ENCODE measurements around the gene GPSM1.
A peak's percentile ranks its signal among the peaks of the same experiment; 100 is the strongest.

The GPSM1 gene, protein sequence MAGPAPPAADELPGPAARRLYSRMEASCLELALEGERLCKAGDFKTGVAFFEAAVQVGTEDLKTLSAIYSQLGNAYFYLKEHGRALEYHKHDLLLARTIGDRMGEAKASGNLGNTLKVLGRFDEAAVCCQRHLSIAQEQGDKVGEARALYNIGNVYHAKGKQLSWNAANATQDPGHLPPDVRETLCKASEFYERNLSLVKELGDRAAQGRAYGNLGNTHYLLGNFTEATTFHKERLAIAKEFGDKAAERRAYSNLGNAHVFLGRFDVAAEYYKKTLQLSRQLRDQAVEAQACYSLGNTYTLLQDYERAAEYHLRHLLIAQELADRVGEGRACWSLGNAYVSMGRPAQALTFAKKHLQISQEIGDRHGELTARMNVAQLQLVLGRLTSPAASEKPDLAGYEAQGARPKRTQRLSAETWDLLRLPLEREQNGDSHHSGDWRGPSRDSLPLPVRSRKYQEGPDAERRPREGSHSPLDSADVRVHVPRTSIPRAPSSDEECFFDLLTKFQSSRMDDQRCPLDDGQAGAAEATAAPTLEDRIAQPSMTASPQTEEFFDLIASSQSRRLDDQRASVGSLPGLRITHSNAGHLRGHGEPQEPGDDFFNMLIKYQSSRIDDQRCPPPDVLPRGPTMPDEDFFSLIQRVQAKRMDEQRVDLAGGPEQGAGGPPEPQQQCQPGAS

DNA sequence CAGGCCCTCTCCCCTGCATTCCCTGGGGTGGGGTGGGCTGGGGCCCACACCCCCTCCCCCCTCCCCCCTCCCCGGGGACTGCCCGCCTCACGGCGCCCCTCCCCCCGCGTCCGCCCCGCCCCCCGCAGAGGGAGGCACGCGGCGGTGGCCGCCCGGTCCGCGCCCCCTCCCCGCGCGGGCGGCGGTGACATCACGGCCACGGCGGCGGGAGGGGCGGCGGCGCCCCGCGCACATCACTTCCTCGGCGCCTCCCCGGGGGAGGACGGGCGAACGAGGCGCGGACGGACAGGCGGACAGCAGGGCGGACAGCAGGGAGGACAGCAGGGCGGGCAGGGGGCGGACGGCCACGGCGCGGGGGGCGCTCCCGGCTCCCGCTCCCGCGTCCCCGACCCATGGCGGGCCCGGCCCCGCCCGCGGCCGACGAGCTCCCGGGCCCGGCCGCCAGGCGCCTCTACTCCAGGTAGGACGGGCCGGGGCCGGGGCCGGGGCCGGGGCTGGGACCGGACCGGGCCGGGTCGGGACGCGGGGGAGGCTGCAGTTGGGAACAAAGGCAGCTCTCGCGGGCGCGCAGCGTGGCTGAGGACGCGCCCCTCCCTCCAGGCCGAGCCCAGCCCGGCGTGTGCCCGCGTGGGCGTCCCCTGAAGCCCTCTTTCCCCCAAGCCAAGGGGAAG is at the start of gene GPSM1:
GPSM1 (plus strand) TSS at position 236 of the 671 bp plus-strand sequence; CDS start at position 393, 157 bp downstream.
- DNase-seq: peak; percentile 34

DNA sequence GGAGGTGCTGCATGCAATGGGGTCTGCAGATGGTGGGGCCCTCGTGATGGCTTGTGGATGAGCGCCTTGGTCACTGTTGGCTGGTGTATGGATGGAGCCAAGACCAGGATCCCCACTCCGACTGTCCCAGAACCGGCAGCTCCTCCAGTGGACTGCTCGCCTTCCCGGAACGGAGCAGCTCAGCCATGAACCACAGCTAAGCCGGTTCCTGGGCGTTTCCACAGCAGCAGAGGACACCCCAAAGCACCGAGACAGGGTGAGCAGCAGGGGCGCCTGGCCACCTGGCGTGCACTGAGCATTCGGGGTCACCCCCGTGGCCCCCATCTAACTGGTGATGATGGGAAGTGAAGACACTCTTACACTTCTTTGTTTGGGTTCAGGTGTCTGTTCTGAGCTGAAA is 49.6 kb upstream of the GPSM1 start:
- DNase-seq: no peak

DNA sequence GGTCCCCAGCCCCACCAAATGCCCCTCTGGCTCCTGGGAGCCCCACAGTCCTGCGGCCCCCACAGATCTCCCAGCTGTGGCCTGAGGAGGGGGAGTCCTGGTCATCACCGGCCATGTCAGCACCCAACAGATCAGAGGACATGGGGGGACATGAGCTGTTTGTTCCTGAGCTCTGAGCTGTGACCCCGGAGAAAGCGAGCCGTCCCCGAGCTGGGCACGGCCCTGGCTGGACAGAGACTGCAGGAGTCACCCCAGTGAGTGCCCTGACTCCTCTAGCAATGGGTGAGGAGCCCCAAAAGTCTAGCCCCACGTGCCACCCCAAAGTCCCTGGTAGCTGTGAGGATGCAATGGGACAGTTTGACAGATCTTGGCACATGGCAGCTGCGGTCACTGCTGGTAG is 49.1 kb upstream of the GPSM1 start:
- DNase-seq: no peak

DNA sequence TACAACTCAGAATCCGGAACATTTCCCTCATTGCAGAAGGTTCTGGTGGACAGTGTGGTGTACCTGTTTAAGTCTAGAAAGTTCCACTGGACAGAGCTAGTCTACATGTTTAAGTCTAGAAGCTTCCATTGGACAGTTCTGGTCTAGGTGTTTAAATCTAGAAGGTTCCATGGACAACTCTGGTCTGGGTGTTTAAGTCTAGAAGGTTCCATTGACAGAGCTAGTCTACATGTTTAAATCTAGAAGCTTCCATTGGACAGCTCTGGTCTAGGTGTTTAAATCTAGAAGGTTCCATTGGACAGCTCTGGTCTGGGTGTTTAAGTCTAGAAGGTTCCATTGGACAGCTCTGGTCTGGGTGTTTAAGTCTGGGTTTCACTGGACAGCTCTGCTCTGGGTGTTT is 48.4 kb upstream of the GPSM1 start:
- DNase-seq: no peak

DNA sequence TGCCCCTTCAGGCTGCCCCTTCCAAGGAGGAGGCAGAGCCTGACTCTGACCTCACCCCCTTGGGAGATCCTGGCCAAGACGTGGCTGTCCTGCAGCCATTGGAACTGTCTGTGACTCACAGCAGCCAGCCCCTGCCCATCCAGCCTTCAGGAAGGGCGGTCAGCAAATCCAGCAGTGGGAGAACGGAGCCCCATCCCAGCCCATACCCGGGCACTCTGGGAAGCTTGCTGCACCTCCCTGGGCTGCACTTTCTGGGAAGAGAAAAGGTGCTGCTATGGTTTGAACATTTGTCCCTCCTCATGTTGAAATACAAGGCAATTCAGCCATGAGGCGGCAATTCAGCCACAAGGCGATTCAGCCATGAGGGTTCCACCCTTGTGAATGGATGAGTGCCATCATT is 47.9 kb upstream of the GPSM1 start:
- no peak for DNase-seq

DNA sequence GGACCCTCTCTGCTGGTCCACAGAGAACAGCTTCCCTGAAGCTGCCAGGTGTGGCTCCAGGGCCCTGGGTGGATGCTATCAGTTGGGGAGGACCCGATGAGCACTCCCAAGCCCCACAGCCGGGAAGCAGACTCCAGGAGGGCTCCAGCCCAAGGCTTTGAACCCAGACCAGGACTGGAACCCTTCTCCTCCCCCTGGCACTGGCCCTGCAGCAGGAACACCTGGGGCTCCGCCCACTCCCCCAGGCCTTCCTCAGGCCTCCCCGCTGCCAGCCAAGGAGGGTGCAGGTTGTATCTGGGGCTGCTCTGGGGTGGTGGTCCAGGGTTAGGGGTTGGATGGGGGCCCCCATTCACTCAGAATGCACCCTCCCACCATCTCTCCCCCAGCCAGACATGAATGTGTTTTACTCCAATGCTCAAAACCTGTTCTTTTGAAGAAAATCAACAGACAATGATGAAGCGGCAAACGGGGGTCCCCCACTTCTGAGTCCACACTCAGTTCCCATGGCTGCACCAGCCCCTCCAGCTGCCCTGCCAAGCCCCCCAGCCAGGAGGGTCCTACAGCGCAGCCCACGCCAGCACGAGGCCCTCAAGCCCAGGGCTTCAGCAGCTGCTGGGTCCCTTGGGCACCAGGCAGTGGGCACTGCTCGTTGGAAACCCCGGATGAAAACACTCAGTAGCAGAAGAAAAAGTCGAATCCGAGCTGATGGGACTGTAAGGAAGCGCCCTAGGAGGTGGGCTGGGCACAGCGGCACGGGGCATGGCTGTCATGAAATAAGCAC is 46.6 kb upstream of the GPSM1 start:
- no peak for DNase-seq

DNA sequence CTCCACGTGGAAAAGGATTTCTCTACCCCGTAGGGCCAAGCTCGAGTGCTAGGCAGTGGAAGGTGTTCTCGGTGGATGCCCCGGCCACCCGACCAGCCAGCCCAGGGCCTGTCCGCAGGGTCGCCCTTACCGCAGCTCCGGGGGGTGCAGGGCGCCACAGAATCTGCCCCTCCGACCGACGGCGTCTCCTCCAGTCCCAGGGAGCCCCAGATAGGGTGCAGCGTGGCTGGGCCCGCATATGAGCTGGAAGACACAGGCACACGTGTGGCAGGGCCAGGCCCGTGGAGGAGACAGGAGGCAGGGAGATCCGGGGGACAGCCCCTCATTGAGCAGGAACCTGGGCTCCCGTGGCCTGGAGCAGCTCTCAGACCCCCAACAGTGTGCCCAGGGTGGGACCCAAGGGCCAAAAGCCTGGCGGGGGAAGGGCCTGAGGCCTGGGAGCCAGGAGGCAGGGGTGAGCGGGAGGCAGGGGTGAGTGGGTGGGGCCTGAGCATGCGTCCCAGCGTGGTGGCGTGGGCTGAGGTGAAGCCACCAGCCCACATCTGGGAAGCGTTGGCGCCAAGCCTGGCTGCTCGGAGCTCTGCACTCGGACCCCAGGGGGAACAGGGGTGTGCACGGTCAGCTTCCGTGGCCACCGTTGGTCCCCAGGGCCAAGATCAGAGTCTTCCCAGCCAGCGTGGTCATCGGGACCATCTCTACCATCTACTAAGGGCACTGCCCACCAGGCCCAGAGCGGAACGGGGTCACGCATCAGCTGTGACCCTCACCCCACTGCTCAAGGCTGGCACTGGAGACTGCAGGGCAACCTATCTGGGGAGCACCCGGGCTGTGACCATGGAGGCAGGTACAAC is 45.7 kb upstream of the GPSM1 start:
- no peak for DNase-seq

DNA sequence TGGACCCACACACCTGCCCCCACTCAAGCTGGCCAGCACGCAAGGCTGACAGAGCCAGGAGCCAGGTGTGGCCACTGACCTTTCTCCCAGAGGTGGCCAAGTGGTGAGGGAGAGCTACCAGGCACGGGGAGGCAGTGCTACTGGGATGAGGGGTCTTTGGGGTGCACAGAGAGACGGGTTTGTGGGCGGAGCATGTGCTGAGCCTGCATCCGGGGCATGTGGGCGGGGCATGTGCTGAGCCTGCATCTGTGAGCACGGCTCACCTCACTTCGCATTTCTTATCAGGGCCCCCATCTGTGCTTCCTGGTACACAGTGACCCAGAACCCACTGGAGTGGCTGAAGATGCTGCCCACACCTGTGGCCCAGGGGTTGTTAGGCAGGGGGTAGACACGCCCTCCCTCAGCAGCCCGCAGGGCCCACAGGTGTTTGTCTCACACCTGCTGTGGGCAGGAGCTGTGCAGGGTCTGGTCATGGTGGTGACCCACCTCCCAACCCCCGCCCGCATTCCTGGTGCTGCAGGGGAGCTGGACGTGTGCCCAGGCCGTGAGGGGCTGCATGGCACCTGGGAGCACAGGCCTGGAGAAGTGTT is 45.0 kb upstream of the GPSM1 start:
- DNase-seq: no peak

DNA sequence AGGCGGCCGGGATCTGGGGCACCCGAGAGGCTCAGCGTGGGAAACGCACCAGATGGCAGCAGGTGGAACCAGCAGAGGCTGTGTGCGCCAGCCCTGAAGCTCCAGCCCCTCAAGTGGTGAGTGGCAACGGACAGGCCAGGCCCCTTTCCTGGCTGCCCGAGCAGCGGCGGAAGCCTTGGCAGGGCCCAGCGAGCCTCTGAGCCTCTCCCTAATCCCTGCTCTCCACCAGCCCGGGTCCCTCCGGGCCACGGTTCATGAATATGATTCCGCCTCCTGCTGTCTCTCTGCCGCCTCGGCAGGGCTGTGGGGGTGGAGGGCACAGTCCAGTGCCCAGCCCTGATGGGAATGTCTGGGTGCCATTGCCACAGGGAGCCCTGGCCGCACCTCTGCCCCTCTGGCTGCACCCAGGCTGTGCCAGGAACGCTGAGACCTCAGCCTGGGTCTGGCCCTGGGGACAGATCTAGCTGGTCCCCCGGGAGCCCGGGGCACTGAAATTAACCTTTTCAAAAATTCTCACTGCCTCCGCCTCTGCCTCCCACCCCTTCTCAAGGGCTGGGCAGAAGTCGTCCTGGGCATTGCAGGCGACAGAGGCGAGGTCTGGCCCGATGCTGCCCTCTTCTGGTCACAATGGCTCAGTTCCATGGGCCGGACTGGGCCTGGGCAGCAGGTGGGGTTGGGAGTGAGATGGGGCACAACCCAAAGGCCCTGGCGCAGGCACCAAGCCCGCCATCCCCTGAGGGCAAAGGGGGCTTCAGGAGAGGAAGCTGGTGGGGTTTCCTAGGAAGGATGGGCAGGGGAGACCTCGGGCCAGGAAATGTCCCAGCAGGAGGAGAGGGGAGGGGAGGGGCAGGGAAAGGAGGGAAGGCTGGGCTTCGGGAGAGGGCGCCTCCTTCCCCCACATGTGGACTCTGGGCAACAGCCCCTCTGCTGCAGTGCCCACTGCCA is 43.8 kb upstream of the GPSM1 start:
- DNase-seq: peak; percentile 55

DNA sequence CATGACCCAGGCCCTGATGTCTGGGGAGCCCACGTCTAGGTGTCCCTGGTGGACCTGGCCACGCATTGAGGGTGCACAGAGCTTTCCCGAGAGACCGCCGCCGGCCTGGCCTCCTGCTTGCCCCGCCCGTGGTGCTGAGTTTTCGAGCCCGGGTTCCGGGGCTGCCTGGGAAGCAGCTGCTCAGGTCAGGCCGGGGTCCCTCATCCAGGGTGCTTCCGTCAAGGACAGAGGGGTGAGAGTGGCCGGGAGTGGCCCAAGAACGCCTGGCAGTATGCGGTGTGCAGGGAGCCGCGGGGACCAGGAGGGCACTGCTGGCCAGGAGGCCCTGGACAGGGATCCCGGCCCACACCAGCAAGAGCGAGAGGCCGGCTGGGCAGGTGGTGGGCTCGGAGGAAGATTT is 43.0 kb upstream of the GPSM1 start:
- no peak for DNase-seq

DNA sequence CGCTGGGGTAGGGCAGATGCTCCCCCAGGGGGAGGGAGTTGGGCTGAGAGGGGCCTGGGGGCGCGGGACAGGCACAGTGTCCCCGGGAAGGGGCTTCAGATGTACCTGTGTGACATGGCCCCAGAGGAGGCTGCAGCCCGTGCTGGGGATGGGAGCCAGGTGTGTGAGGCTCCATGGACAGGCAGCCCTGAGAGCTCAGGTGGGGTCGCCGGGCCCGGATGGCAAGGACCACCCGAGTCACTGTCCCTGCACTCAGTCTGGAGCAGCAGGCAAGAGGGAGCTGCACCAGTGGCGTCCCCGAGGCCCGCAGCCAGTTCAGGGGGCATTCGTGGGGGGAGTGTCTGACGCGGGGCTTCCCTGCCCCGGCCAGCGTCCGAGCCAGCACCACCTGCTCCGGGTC is 42.4 kb upstream of the GPSM1 start:
- no peak for DNase-seq

DNA sequence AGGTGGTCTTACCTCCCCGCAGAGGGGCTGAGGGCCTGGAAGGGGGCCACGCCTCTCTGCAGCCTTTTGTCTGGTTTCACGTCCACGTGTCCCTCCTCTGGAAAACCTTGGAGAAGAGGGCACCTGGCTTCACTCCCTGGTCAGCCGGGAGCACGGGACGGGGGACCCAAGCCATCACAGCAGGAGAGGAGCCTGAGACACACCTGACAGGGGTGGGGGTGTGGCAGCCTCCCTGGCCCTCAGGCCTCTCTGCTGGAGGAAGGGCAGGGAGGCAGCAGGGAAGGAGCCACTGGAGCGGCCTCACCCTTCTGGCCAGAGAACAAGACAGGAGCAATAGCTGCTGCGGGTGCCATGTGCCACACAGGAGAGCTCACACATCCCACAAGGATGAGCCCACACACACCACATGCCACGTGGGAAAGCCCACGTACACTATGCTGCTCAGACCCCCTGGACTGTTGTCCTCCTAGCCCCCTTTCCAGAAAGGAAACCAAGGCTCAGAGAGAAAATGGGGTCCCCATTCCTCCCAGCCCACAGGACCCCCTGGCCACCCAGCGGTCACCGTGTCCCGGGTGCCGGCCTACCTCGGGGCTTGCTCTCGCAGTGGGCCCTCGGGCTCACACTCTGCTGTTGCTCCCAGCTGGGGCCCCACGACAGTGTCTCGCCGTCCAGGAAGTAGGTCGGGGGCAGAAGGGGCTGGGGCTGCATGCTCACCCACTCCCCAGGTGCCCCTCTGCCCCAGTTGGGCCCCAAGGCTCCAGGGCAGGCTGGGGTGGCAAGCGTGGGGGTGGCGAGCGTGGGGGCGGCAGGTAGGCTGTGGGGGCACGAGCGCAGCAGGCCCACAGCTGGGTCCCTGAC is 41.6 kb upstream of the GPSM1 start:
- no peak for DNase-seq

DNA sequence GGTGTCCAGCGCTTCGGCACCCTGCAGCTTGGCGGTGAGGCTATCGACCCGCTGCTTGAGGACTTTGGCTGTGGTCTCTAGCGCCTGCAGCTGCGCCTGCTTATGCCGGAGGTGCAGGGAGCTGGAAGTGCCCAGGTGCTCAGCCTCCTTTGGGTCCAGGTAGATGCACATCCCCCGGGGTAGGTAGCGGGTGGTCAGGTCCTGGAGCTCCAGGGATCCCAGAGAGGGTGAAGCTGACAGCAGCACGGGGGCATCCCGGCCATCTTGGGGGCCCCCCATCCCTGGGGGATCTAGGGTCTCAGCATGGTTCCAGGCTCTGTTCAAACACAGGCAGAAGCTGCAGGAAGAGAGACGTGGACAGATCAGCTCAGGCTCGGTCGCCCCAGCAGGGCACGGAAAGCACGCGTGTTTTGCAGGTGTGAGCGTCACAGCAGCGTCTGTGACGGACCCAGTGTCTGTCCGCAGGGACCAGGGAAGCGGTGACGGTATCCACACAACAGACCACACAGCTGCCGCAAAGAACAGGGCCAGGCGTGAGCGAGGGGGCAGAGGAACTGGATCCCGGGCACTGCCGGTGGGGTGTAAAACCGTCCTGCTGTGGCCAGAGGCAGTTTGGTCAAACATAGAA is 40.9 kb upstream of the GPSM1 start:
- DNase-seq: no peak

DNA sequence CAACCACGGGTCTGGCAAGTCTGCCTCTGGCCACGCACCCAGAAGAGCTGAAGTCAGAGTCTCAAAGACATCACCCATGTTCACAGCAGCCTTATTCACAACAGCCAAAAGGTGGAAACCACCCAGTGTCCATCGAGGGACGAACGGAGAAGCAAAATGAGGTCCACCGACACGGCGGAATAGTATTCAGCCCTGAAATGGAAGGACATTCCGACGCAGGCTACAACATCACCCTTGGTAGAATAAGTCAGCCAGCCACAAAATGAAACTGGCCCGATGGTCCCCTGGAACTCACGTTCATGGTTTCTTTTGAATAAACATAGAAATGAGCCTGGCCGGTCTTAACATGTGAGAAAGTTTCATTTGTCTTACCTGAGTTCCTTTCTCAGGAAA is 40.4 kb upstream of the GPSM1 start:
- DNase-seq: no peak

DNA sequence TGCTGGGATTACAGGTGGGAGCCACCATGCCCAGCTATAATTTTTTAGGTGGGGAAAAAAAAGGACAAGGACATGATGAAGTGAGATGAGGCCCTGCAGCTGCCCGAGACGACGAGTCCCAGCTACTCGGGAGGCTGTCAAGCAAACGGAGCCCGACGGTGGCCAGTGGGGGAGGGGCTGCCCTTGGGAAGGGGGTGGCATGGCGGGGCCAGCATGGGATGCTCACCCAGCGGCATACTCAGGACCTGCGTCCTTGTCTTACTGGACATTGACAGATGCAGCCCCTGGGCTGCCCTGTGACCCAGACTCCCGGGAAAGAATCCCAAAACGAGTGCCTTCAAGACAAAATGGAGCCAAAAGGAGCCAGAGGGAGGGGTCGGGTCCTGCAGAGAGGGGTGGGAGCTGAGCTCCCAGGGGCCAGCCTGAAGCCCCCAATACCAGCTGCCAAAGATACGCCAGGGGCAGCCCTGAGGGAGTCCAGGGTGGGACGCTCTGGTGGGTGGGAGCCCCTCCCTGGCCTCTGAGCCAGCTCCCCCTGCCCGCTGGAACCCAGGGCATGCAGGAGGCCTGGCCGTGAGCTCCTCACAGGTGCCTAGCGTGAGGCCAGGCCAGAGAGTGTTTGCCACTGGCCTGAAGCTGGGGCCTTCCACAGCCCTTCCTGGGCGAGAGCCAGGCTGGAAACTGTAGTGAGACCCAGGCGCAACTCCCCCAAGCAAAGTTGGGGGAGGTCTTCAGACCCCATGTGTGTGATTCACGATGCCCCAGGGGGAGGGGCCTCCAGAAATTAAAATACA is 39.2 kb upstream of the GPSM1 start:
- DNase-seq: no peak

DNA sequence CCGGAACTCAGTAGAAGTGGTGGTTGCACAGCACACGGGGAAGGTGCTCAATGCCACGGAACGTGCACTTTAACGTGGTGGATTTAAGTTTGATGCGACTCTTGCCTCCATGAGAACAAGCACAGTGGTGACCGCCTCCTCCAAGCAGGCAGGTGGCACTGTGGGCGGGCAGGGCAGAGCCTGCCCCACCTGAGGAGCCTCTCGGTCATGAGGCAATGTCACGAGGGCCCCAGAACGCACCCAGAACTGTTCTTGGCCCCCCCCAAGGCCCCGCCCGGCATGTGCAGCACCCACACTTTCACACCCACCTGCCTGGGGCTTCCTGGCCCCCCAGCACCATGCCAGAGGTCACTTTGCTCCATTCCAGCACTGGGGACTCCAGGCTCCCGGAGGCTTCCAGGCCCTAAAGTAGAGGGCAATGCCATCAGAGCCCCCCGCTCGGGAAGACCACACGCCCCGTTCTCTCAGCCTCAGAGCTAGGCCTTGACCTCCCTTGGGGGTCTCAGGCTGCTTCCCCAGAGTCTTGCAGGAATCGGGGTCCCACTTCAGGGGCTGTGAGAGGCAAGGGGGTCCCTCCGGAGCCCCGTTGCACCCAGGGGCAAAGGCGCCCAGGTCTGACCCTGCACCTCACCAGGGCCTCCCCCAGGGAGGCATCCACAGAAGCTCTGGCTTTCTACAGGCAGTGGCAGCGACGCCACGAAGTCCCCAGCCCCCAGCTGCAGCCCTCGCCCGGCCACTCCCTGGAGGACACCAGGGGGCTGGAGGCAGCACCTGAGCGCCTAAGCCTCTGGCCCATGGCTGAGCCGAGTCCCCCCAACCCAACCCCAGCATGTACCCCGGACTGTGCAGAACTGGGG is 37.5 kb upstream of the GPSM1 start:
- no peak for DNase-seq

DNA sequence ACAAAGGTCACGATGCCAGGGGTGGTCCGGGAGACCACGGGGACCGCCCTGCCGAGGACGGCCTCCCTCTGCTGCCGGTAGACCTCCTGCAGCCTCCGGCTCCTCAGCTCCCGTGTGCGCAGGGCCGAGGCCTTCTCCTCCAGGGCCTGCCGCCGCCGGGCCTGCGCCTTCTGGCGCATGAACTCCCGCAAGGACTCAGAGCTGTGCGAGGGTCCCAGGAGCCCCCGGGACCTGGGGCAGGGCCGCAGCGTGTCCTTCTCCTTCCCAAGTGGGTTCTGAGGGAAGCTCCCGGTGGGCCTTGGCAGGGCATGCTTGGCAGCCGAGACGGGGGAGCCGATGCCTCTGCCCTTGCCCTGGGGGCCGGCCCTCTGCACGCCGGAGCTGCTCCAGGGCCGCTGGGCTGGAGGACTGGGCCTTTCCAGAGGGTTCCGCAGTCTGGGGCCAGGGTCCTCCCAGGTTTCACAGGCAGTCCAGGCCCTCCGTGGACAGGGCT is 36.8 kb upstream of the GPSM1 start:
- DNase-seq: no peak

Data from inflammatory macrophage treated with lipopolysaccharide for 4 hours (primary cell).